Ovary (tissue), 3 donors: ENCODE data around the gene KRTAP22-2.

Experiments used
- CTCF ChIP-seq, 3 donors: fragments of 450-650 bp in 2 of 3; fragments of 200-600 bp in 1 of 3; IDR thresholded peaks; one replicate each; pipeline versions ENCODE4 v1.5.1 to v1.8.0; 2016 to 2022; ENCODE audit warnings: antibody characterized with exemption in 3 of 3, mild to moderate bottlenecking in 1 of 3
- EP300 ChIP-seq: sonication (generic); formaldehyde crosslinking; IDR thresholded peaks from one replicate; pipeline ENCODE4 v1.6.1; 2017; ENCODE audit warnings: antibody characterized with exemption
- donor health status: DM: no; HTN: no; CAD: no.

DNA sequence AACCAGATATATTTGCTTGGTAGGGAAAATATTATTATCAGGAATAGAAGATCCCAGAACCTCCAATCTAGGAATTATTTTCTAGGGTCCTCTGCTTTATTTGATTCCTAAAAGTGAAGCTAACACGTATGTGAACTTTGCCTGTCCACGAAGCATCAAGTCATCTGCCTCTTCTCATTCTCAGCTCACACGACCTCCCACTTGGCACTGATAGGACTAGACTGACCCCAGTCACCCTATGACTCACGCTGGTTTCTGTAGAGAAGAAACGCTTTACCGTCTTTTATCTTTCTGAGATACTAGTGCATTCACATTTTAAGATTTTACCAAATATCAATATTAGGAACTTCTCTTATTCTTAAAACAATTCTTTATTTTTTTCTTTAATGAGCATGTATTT, 27.1 kb downstream of the KRTAP22-2 start:
- no peak for TF ChIP-seq EP300
- no peak for TF ChIP-seq CTCF (IDR thresholded peaks at IDR 0.05)
